HuH-7.5 (cell line): ENCODE results near the gene ABCG4.
"Not testable (repeated sequence)": the region's sequence is repeated elsewhere in the genome, so short reads cannot be mapped to it uniquely, and the experiment has no call there.

Experiments used
- DNase-seq: peaks from one replicate; pipeline ENCODE4 v3.0.0; 2011; ENCODE audit warnings: low spot score

Gene ABCG4

GRCh38 chr11:119116235-119116594, 32.6 kb upstream of the ABCG4 start:
- DNase-seq: no peak

GRCh38 chr11:119116601-119117000, 32.3 kb upstream of the ABCG4 start:
- DNase-seq: no peak

- DNase-seq: no peak
Observed at GRCh38 chr11:119117004-119117706, 31.7 kb upstream of the ABCG4 start.

- no peak for DNase-seq
Observed at GRCh38 chr11:119118227-119118626, 30.6 kb upstream of the ABCG4 start.

- DNase-seq: no peak
Observed at GRCh38 chr11:119118946-119119345, 29.9 kb upstream of the ABCG4 start.

- DNase-seq: no peak
Observed at GRCh38 chr11:119120639-119121007, 28.2 kb upstream of the ABCG4 start.

- peak; percentile 94 for DNase-seq
Observed at GRCh38 chr11:119121008-119121810, 27.6 kb upstream of the ABCG4 start, which contains the start of gene HINFP. Gene HINFP (plus strand): TSS chr11:119121580. CDS start chr11:119126945, 5,365 bp downstream.

GRCh38 chr11:119121811-119122124, 27.1 kb upstream of the ABCG4 start:
- no peak for DNase-seq

- no peak for DNase-seq
Observed at GRCh38 chr11:119125821-119126220, 23.0 kb upstream of the ABCG4 start.

- no peak for DNase-seq
Observed at GRCh38 chr11:119126675-119127268, 22.1 kb upstream of the ABCG4 start.

- DNase-seq: no peak
Observed at GRCh38 chr11:119130662-119131061, 18.2 kb upstream of the ABCG4 start.

- no peak for DNase-seq
Observed at GRCh38 chr11:119134389-119134978, 14.4 kb upstream of the ABCG4 start.

- DNase-seq: not testable (repeated sequence)
Observed at GRCh38 chr11:119139276-119139675, 9.6 kb upstream of the ABCG4 start.

- DNase-seq: peak; percentile 88
Observed at GRCh38 chr11:119144825-119145486, 3.9 kb upstream of the ABCG4 start.

- DNase-seq: no peak
Observed at GRCh38 chr11:119145551-119145950, 3.3 kb upstream of the ABCG4 start.

- no peak for DNase-seq
Observed at GRCh38 chr11:119147604-119148333, 1.1 kb upstream of the ABCG4 start.

GRCh38 chr11:119148720-119149017, 183 bp upstream of the ABCG4 start:
- no peak for DNase-seq

- DNase-seq: no peak
Observed at GRCh38 chr11:119149786-119150275, 979 bp downstream of the ABCG4 start.

- no peak for DNase-seq
Observed at GRCh38 chr11:119152043-119152442, 3.2 kb downstream of the ABCG4 start.

- no peak for DNase-seq
Observed at GRCh38 chr11:119152604-119153003, 3.8 kb downstream of the ABCG4 start.

- no peak for DNase-seq
Observed at GRCh38 chr11:119153049-119153818, 4.4 kb downstream of the ABCG4 start.
